ENCODE data around the gene NAPSA.

- TF ChIP-seq CTCF (IDR thresholded peaks at IDR 0.05) (no peak), POLR2A (IDR thresholded peaks at IDR 0.05) (no peak), POLR2AphosphoS5 (IDR thresholded peaks at IDR 0.05) (no peak), EP300 (IDR thresholded peaks at IDR 0.05) (no peak)
Measured at GRCh38 chr19:50325310-50326100, 39.9 kb downstream of the NAPSA start.
